HG02870 (cell line): ENCODE results near the gene ZDHHC17.
A peak's percentile ranks its signal among the peaks of the same experiment; 100 is the strongest.

Experiments
- ATAC-seq: cut with Tn5 transposase; IDR thresholded peaks from one replicate; pipeline ENCODE4 v1.9.1; 2021; ENCODE audit warnings: mild to moderate bottlenecking, moderate library complexity; ENCODE audit not compliant: unreplicated experiment

ZDHHC17 gene

DNA sequence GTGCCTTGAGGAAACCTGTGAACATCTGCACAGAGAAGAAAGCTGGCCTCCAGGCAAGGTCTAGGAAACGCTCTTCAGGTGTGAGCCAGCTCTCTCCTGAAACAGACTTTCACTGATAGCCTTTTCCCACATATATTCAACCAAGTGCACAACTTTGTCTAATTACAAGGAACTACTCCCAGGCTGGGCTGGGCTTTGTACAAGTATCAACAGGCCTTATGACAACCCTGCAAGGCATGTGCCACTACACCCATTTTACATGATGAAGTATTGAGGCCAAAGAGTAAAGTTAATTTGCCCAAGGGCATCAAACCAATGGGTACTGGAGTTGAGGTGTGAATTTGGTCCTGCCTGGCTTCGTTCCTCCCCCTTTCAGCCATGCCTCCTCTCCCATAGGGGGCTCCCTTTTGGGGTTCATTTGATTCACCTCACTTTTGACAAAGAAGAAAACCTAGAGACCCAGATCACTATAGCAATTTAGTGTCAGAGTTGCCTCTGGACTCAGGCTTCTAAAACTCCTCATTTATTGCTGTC, 112.8 kb downstream of the ZDHHC17 start:
- no peak for ATAC-seq

DNA sequence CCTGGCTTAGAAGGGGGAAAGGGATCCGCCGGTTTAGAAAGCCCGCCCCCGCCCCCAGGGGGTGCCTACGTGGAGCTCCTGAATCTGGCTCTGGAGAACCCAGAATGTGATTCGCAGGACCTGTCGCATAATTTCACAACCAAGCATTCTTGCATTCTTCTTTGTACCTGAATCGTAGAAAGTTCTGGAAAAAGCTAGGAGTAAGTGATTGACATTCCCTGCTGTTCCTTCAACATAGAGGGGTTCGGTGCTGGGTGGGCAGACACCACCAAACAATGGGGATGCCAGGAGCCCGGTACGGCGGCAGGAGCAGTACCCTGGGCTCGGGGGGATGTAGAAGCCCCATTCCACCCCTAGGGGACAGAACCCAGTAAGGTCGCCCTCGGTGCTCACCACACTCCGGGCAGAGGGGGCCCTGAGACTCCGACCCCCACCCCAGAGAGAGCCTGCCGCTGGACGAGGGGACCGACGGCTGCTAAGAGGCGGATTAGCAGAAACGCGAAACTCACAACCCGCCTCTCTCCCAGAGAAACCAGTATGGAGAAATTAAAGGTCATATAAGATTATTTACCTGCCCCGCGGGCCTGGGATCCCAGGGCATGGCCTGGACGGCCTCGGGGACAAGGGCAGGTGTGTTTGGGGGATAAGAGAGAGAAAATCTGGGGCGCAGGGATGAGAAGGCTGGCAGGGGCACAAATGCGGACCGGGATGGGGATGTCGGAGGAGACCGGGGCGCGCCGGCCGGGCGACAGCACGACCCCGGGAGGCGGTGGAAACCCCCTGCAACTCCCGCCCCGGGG, 114.4 kb downstream of the ZDHHC17 start:
- ATAC-seq: peak; percentile 26

DNA sequence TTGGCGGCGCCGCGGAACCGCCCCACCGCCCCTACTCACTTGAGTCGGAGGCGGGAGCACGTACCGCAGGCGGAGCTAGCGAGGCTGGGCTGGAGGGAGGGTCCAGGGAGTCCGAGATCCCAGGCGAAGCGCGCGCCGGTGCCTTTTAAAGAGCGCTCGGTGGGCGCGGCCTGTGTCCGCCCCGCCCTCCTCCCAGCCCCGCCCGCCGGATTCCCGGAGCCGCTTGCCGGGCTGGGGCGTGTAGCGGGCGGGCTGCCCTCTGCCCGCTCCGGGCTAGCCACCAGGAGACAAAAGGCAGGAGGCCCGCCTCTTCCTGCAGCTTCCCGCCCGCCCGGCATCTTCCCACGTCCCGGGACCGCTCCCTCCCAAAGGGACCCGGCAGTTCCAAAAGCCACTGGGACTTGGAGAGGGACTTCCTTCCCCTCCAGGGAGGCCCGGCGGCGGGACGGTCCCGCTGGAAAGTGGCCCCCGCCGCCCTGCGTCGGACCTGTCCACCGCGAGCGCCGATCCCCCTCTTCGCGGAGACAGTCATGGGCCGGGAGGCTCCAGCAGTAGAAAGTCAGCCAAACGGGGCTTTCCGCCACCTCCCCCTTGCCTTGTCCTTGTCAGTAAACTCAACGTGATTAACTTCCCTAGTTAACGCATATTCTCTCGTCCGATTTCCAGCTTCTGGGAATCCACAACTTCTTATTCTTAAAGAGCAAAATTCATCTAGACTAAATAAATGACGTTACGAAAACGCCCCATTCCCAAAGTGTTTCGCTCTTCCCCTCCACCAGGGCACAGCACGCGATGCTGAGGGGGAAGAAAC, 115.2 kb downstream of the ZDHHC17 start, which contains the start of gene CSRP2:
Gene CSRP2, minus strand, starts transcription at position 121 of the 811 bp plus-strand sequence. CDS start 12,759 bp downstream, outside the sequence.
- peak; percentile 87 for ATAC-seq

DNA sequence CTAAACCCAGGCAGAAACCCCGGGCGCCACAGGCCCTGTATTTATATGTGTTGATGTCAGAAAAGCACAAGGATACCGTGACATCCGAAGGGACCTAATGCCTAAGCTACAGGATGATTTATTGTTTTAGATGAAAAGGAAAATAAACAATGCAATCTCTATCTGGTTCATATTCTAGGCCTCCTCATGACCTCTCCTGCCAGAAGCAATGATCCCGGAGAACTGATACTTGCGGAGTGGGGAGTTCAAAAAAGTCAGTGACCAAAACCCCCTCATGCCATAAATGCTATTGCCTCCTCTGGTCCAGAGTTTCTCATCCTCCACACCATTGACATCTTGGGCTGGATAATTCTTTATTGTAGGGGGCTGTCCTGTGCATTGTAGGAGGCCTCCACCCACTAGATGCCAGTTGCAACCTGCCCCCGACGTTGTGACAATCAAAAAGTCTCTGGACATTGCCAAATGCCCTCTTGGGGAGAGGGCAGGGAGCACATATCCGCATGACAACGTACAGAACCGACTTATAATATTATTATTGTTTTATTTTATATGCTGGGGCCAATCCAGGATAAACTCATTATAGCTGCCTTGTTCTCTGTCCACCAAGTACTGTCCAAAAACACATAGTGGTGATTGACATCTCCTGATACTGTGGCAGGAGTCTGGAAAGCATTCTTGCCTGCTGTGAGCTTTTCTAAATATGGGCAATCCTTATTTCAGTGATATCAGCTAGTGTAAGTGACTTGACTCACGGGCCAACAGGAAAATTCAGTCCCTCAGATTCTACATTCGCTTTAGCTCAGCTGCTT, 116.0 kb downstream of the ZDHHC17 start:
- no peak for ATAC-seq

DNA sequence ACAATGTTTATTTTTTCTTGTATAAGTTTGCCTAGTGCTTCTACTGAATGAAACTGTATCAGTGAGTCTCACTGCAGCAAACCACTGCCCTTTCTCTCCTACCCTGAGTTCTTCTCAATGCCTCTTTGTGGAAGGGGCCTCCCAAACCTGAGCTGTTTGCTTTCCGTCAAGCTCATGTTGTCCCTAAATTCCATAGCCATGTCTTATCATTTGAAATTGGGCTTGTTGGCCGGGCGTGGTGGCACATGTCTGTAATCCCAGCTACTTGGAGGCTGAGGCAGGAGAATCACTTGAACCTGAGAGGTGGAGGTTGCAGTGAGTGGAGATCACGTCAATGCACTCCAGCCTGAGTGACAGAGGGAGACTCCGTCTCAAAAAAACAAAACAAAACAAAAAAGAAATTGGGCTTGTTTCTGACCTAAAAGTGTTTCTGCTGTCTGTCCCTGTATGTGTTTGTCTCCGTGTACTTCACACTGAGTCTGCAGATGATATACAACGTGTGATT, 116.7 kb downstream of the ZDHHC17 start:
- ATAC-seq: no peak

DNA sequence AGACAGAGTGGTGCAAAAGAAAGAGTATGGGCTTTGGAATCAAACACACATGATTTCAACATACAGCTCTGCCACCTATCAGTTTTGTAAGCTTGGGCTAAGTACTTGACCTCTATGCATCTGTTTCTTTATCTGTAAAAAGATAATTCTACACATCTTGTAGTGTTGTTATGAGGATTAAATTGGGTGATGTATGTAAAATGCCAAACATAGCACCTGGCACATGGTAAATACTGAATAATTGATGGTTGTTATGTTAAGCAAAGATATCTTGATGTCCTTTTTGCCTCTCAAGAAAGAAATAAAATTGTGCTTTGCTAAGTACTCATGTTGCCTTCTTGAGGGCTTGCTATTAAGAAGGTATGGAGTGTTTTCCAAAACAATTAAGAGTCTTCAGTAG, 117.2 kb downstream of the ZDHHC17 start:
- no peak for ATAC-seq

DNA sequence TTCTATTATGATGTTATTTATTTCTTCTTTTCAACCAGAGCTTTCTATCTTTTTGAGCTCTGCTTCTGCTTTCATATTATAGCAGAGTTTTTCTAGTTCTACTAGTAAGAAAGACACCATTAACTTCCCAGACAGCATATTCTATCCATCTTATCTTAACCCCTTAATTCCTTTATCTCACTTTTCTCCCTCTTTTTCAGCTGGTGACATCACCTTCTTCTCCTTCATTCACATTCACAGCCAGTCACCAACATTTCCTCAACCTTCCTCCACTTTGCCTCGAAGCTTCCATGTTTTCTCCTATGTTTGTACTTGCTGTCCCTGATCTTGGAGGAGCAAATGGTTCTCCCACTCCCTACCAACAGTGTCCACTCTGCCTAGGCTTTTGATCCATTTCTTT, 118.5 kb downstream of the ZDHHC17 start:
- no peak for ATAC-seq

DNA sequence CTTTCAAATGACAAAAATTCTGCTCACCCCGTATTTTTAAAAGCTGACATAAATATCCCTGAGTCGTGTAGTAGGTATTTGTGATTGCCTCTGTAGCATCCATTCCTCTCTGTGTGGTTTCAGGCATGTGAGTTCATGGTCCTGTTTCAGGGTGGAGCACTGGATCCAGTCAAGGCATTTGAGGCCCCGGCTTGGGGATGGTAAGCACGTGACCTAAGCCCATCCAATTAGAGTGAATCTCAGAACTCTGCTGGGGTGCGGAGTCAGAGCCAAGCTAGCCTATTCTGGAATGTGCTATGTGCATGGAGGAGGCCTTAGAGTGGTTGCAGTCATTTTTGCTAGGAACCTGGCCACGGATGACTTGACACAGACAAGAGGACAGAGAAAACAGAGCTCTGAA, 119.2 kb downstream of the ZDHHC17 start:
- no peak for ATAC-seq

DNA sequence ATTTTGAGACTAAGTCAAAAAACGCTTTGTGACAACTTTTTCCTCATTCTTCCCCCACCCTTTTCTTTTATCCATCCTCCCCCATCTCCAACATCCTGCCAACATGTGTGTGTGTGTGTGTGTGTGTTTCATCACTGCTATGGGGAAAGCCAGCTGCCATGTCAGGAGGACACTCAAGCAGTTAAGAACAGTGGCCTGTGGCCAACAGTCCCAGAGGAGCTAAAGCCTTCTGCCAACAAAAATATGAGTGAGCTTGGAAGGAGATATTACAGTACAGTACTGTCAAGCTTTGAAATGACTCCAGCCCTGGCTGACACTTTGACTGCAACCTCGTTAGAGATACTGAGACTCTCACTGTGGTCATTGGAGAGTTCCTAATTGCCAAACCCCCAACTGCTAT, 119.9 kb downstream of the ZDHHC17 start:
- ATAC-seq: no peak

DNA sequence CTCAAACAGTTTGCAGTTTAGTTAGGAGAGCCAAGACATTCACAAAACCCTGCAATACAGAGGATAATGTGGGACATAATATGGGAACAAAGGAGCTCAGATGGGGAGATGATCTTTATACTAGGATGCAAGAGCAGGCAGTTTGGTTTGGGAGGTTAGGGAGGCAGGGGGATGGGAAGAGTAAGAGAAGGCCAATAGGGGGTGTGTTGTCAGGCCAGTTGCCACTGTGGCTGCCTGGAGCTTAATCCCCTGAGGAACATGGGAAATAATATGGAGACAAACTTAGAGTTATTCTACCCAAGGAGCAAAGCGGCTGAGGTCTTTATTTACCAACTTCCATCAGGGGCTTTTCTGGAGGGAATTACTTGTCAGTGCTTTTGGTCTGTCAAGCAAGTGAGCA, 124.9 kb downstream of the ZDHHC17 start:
- ATAC-seq: no peak

DNA sequence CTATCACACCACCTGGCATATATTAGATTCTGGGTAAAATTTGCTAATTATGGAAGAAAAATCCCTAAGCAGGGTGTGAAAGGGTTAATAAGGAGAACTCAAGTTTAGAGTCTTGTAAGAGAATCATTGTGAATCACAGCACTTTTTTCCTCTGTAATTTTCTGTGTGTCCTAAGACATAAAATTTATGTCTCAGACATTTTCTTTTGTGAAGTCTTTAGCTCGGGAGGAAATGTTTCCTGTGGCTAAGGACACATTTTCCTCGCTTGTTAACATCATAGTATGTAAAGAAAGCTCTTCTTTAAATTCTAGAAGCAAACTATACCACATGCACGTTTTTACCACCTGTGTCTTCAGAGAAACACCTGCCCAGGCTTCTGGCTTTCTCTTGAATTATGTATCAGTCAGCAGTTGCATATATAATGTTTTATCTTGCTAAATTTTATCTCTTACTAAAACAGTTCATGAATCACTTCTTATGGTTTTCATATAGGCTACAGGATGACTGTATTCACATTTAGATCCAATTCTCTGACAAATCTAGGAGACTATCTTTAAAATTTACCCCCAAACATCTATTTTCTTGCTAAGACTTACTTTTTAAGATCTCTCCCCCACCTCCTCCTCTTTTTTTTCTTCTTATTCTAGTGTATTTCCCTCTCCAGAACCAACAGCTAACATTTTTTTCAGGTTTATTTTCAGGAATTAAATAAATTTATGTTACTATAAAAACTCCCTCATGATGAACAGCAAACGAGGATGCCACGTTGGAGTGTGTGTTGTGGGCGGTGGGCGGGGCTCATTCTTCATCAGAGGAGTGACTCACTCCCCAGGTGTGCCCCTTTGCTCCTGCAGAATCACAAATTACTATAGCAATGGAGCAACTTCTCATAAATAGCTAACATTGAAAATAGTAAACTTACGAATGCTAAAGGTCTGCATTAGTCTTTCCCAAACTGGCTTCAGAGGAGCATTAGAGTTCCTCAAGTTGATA, 126.5 kb downstream of the ZDHHC17 start:
- no peak for ATAC-seq

DNA sequence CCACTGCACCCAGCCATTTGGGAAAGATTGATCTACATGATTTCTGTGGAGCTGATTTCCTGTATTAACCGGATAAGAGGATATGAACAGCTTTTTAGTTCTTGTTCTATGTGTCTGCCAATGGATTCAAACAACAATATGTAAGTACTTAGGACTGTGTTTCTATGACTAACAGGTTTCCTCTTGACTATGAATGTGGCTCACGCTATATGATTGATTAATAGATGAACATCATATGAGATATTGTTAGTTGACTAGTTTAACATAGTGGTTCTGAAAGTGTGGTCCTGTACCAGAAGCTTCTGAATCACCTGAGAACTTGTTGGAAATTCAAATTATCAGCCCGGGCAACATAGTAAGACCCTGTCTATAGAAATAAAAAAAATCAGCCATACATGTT, 127.7 kb downstream of the ZDHHC17 start:
- no peak for ATAC-seq

DNA sequence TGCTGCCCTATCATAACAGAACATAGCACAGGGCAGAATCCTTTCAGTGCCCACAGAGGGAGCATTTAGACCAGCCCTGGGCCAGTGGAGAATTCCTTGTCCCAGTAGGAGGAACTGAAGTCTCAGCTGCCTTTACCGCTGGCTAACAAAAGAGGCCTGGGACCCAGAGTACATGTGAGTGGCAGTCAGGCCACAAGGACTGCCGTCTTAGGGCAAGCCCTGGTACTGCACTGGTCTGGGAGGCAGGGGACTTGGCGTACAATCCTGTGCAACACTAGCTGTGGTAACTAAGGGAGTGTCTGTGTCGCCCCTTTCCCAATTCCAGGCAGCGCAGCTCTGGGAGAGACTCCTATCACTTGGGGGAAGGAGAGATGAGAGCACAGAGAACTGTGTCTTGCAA, 131.9 kb downstream of the ZDHHC17 start:
- no peak for ATAC-seq

DNA sequence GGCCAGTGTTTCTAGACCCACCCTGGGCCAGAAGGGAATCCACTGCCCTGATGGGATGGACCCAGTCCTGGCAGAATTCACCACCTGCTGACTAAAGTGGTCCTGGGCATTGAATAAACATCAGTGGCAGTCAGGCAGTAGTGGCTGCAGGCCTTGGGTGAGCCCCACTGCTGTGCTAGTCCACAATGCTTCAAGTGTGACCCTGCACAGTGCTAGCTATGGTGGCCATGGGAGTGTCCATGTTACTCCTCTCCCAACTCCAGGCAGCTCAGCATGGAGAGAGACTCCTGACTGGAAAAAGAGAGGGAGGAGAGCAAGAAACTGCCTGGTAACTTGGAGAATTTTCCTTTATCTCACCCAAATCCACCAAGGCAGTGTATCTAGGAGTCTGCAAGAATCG, 132.4 kb downstream of the ZDHHC17 start:
- ATAC-seq: no peak

DNA sequence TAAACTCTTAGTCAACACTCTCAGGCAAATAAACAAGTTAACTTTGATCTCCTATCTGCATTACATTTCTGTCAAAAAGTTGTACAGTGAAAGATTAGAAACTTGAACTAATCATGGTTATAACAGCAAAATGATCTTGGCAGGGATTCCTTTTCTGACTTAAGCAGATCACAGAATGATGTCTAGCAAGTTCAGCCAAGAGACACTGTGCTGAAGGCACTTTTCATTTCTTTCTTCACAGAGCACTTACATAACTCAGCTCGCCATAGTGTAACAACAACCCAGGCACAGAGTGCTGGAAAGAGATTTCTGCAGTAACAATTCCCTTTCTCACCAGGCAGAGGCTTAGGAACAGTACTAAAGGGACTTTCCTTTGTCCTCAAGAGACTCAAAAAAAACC, 134.5 kb downstream of the ZDHHC17 start:
- ATAC-seq: no peak

DNA sequence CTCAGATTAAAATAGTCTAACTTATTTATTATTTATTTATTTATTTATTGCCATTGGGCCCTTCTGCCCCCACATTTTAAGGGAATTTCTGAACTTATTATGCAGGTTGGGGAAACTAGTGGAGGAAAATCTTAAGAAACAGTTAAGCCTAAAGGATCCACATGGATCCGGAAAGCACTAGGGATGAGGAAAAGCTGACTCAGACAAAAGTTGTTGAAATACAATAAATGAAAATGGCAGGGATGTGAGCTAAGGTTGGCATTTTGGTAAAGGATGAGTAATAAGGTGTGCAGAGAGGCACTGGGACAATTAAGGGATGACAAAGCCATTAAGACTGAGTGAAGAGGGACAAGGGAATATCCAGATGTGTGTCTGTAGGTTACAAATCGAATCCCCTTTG, 135.6 kb downstream of the ZDHHC17 start:
- no peak for ATAC-seq

DNA sequence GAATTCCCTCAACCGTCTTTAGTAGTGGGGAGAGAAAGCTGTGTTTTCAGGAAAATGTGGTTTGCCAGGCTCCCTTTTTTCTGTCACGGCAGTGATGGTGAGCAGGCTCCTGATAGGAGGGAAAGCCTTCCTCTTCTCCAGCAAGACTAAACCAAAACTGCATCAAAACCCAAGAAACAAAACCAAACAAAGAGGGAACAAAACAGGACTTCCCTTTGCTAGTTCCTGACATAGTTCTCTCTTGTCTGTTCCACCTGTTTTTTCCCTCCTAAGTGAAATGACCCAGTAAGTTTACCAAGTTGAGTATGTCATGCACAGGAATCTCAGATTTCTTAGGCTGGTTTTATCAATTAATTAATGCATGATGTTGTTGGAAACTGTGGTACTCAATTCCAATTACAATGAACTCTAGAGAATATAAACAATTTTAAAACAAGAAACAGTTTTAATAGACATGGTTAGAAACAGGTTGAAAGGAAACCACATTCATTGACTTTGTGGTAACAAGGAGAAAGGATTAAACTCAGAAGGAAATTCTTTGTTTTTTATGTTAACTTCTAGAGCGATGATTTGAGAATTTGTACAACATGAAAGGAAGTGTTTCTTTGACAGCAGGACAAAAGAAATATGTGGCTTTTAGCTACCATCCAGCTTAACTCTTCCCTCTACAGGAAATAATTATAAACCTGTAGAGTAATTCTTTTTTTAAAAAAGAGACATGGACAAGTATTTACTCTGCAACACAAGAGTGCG, 137.9 kb downstream of the ZDHHC17 start:
- ATAC-seq: no peak
